B cell (primary cell): Measurements from ENCODE around the gene EPB41L4B.

Source experiments
- CTCF ChIP-seq: fragments of 200-600 bp; IDR thresholded peaks from one replicate; pipeline ENCODE4 v1.8.0; 2022; ENCODE audit warnings: antibody characterized with exemption, mild to moderate bottlenecking
- EZH2 ChIP-seq: IDR thresholded peaks from 2 replicates; pipeline ENCODE4 v1.6.1; 2012; ENCODE audit warnings: borderline replicate concordance, low read depth, mild to moderate bottlenecking, moderate library complexity, low read length; ENCODE audit not compliant: insufficient read depth, poor library complexity, severe bottlenecking

GRCh38 chr9:109225629-109226028 is 95.2 kb downstream of the EPB41L4B start:
- TF ChIP-seq CTCF (no peak), EZH2 (no peak)
